ENCODE results near the gene BGN.

- TF ChIP-seq POLR2A (IDR thresholded peaks at IDR 0.05; ENCODE audit: low read length) (no peak), GATA1 (IDR thresholded peaks at IDR 0.05; ENCODE audit: low read depth, low read length) (no peak)
Measured at GRCh38 chrX:153445856-153446635, 48.7 kb upstream of the BGN start, which contains the start of gene TREX2.

All from erythroblast (primary cell).